ENCODE data around the gene NFU1. TPM values are rescaled to one million over a fixed set of nuclear protein-coding genes. Genes with fewer than 3 reads are reported as not detected.
A peak's percentile ranks its signal among the peaks of the same experiment; 100 is the strongest.

The NFU1 gene
- total RNA-seq, 1 donor from 2014 or later, result 117 TPM

GRCh38 chr2:69438580-69438979 lies 1.3 kb upstream of the NFU1 start:
- Histone ChIP-seq H3K4me3 (no peak overlapping the region), H3K27ac (replicated peaks) (peak overlapping the region; percentile 96), H3K36me3 (no peaks in the 10 kb centered on the region), H3K4me1 (peaks cover 37% of the 10 kb centered on the region), H3K27me3 (ENCODE audit: low read depth) (no peaks in the 10 kb centered on the region), H3K9me3 (replicated peaks) (no peaks in the 10 kb centered on the region)
- DNase-seq, result no peak
- intact Hi-C loops (cut with micrococcal nuclease), result no loop called here
- no peak for TF ChIP-seq CTCF (IDR thresholded peaks at IDR 0.05; ENCODE audit: borderline replicate concordance)

GRCh38 chr2:69437751-69438154 lies 518 bp upstream of the NFU1 start:
- no peaks in the 10 kb centered on the region for H3K27me3 ChIP-seq (ENCODE audit: low read depth)
- H3K4me1 ChIP-seq, result peaks cover 38% of the 10 kb centered on the region
- TF ChIP-seq CTCF (IDR thresholded peaks at IDR 0.05; ENCODE audit: borderline replicate concordance), result no peak
- H3K9me3 ChIP-seq (replicated peaks), result no peaks in the 10 kb centered on the region
- no peak for DNase-seq
- peak overlapping the region; percentile 96 for H3K27ac ChIP-seq (replicated peaks)
- H3K4me3 ChIP-seq, result peak overlapping the region; percentile 86
- no peaks in the 10 kb centered on the region for H3K36me3 ChIP-seq
- intact Hi-C loops (cut with micrococcal nuclease), result no loop called here

- Histone ChIP-seq H3K27ac (replicated peaks) (peak overlapping the region; percentile 96), H3K4me1 (peaks cover 42% of the 10 kb centered on the region), H3K4me3 (peak overlapping the region; percentile 86), H3K9me3 (replicated peaks) (no peaks in the 10 kb centered on the region), H3K27me3 (ENCODE audit: low read depth) (no peaks in the 10 kb centered on the region), H3K36me3 (peaks cover 6% of the 10 kb centered on the region)
- no peak for TF ChIP-seq CTCF (IDR thresholded peaks at IDR 0.05; ENCODE audit: borderline replicate concordance)
- intact Hi-C loops (cut with micrococcal nuclease), result no loop called here
- no peak for DNase-seq
Observed at GRCh38 chr2:69436596-69436937, 668 bp downstream of the NFU1 start.

GRCh38 chr2:69434753-69435152 lies 2.5 kb downstream of the NFU1 start:
- intact Hi-C loops (cut with micrococcal nuclease), result no loop called here
- DNase-seq, result no peak
- H3K4me3 ChIP-seq, result no peak overlapping the region
- H3K36me3 ChIP-seq, result peaks cover 24% of the 10 kb centered on the region
- H3K27me3 ChIP-seq (ENCODE audit: low read depth), result no peaks in the 10 kb centered on the region
- no peak overlapping the region for H3K27ac ChIP-seq (replicated peaks)
- H3K9me3 ChIP-seq (replicated peaks), result no peaks in the 10 kb centered on the region
- H3K4me1 ChIP-seq, result peaks cover 42% of the 10 kb centered on the region
- TF ChIP-seq CTCF (IDR thresholded peaks at IDR 0.05; ENCODE audit: borderline replicate concordance), result no peak

- H3K4me3 ChIP-seq, result no peak overlapping the region
- no peaks in the 10 kb centered on the region for H3K27me3 ChIP-seq (ENCODE audit: low read depth)
- H3K36me3 ChIP-seq, result peaks cover 73% of the 10 kb centered on the region
- TF ChIP-seq CTCF (IDR thresholded peaks at IDR 0.05; ENCODE audit: borderline replicate concordance), result no peak
- H3K27ac ChIP-seq (replicated peaks), result peak overlapping the region; percentile 55
- intact Hi-C loops (cut with micrococcal nuclease), result no loop called here
- peaks cover 30% of the 10 kb centered on the region for H3K4me1 ChIP-seq
- no peak for DNase-seq
- H3K9me3 ChIP-seq (replicated peaks), result no peaks in the 10 kb centered on the region
Observed at GRCh38 chr2:69429491-69430183, 7.6 kb downstream of the NFU1 start.

All from left ventricle myocardium inferior (tissue), 1 donor.